HEK293T (cell line): Measurements from ENCODE around the gene TNFRSF25.

ENCODE experiments used
- BHLHE40 ChIP-seq: fragments of 450-650 bp; IDR thresholded peaks from 2 replicates; pipeline ENCODE4 v1.6.1; 2016; ENCODE audit warnings: mild to moderate bottlenecking, moderate library complexity, borderline replicate concordance
- CTBP1 ChIP-seq: fragments of 450-650 bp; IDR thresholded peaks from 2 replicates; pipeline ENCODE4 v1.6.1; 2016; ENCODE audit warnings: borderline replicate concordance
- FOXA1 ChIP-seq: fragments of 450-650 bp; IDR thresholded peaks from 2 replicates; pipeline ENCODE4 v1.6.1; 2016; ENCODE audit warnings: mild to moderate bottlenecking
- FOXK2 ChIP-seq: fragments of 450-650 bp; IDR thresholded peaks from 2 replicates; pipeline ENCODE4 v1.6.1; 2016; ENCODE audit warnings: mild to moderate bottlenecking
- FOXM1 ChIP-seq: fragments of 450-650 bp; IDR thresholded peaks from 2 replicates; pipeline ENCODE4 v1.6.1; 2017; ENCODE audit warnings: mild to moderate bottlenecking, borderline replicate concordance
- L3MBTL2 ChIP-seq: fragments of 450-650 bp; conservative IDR thresholded peaks from 2 replicates; pipeline ENCODE4 v1.6.1; 2016; ENCODE audit warnings: mild to moderate bottlenecking
- PKNOX1 ChIP-seq: fragments of 450-650 bp; IDR thresholded peaks from 2 replicates; pipeline ENCODE4 v1.6.1; 2016
- TARDBP ChIP-seq: fragments of 450-650 bp; IDR thresholded peaks from 2 replicates; pipeline ENCODE4 v1.6.1; 2016

- TF ChIP-seq FOXK2 (no peak), L3MBTL2 (no peak), CTBP1 (no peak), BHLHE40 (no peak), FOXA1 (no peak), PKNOX1 (no peak), FOXM1 (no peak), TARDBP (no peak)
These were observed 778 bp upstream of the TNFRSF25 start for GRCh38 chr1:6466751-6467150.
